ENCODE data around the gene H1-8.

H1-8 gene

GRCh38 chr3:129556358-129556695 is 13.4 kb downstream of the H1-8 start:
- DNase-seq (ENCODE audit: low read depth in 2 of 2): no peak

GRCh38 chr3:129556890-129557547 is 14.0 kb downstream of the H1-8 start:
- no peak for DNase-seq (ENCODE audit: low read depth in 2 of 2)

GRCh38 chr3:129557548-129557894 is 14.5 kb downstream of the H1-8 start:
- DNase-seq (ENCODE audit: low read depth in 2 of 2): no peak

- DNase-seq (ENCODE audit: low read depth in 2 of 2): no peak
These were observed 15.3 kb downstream of the H1-8 start for GRCh38 chr3:129558081-129558771.

- no peak for DNase-seq (ENCODE audit: low read depth in 2 of 2)
These were observed 16.0 kb downstream of the H1-8 start for GRCh38 chr3:129558772-129559564.

- DNase-seq (ENCODE audit: low read depth in 2 of 2): no peak
These were observed 16.6 kb downstream of the H1-8 start for GRCh38 chr3:129559565-129560079.

- DNase-seq (ENCODE audit: low read depth in 2 of 2): no peak
These were observed 17.4 kb downstream of the H1-8 start for GRCh38 chr3:129560269-129560787.

GRCh38 chr3:129560911-129561594 is 18.1 kb downstream of the H1-8 start:
- no peak for DNase-seq (ENCODE audit: low read depth in 2 of 2)

- no peak for DNase-seq (ENCODE audit: low read depth in 2 of 2)
These were observed 18.8 kb downstream of the H1-8 start for GRCh38 chr3:129561619-129562248.

GRCh38 chr3:129562803-129563202 is 19.8 kb downstream of the H1-8 start:
- DNase-seq (ENCODE audit: low read depth in 2 of 2): no peak

GRCh38 chr3:129563332-129563731 is 20.4 kb downstream of the H1-8 start:
- no peak for DNase-seq (ENCODE audit: low read depth in 2 of 2)

- no peak for DNase-seq (ENCODE audit: low read depth in 2 of 2)
These were observed 21.0 kb downstream of the H1-8 start for GRCh38 chr3:129563850-129564535.

GRCh38 chr3:129564981-129565644 is 22.1 kb downstream of the H1-8 start:
- no peak for DNase-seq (ENCODE audit: low read depth in 2 of 2)

- no peak for DNase-seq (ENCODE audit: low read depth in 2 of 2)
These were observed 22.9 kb downstream of the H1-8 start for GRCh38 chr3:129565902-129566301.

- no peak for DNase-seq (ENCODE audit: low read depth in 2 of 2)
These were observed 24.3 kb downstream of the H1-8 start for GRCh38 chr3:129567176-129567705.

- DNase-seq (ENCODE audit: low read depth in 2 of 2): no peak
These were observed 25.0 kb downstream of the H1-8 start for GRCh38 chr3:129567939-129568338.

GRCh38 chr3:129569856-129570255 is 26.9 kb downstream of the H1-8 start:
- DNase-seq (ENCODE audit: low read depth in 2 of 2): no peak

- no peak for DNase-seq (ENCODE audit: low read depth in 2 of 2)
These were observed 28.9 kb downstream of the H1-8 start for GRCh38 chr3:129571605-129572547.

- DNase-seq (ENCODE audit: low read depth in 2 of 2): no peak
These were observed 29.6 kb downstream of the H1-8 start for GRCh38 chr3:129572603-129573002.

Measured in stimulated activated CD8-positive, alpha-beta memory T cell treated with anti-CD3 and anti-CD28 coated beads, Interleukin-2, amount 100 ng/mL, for 48 hours (primary cell).